HG02678 (cell line): ENCODE measurements around the gene FKRP.

Experiments used
- ATAC-seq: cut with Tn5 transposase; IDR thresholded peaks from one replicate; pipeline ENCODE4 v1.9.1; 2021; ENCODE audit warnings: mild to moderate bottlenecking, moderate library complexity; ENCODE audit not compliant: unreplicated experiment

Gene FKRP

GRCh38 chr19:46731007-46731501, 14.8 kb upstream of the FKRP start:
- ATAC-seq, result no peak

GRCh38 chr19:46731584-46731983, 14.3 kb upstream of the FKRP start:
- no peak for ATAC-seq

GRCh38 chr19:46732172-46732938, 13.5 kb upstream of the FKRP start:
- no peak for ATAC-seq

GRCh38 chr19:46732966-46733689, 12.7 kb upstream of the FKRP start:
- ATAC-seq, result no peak

- ATAC-seq, result no peak
Observed at GRCh38 chr19:46733690-46734292, 12.1 kb upstream of the FKRP start.

GRCh38 chr19:46736531-46737297, 9.1 kb upstream of the FKRP start:
- no peak for ATAC-seq

DNA sequence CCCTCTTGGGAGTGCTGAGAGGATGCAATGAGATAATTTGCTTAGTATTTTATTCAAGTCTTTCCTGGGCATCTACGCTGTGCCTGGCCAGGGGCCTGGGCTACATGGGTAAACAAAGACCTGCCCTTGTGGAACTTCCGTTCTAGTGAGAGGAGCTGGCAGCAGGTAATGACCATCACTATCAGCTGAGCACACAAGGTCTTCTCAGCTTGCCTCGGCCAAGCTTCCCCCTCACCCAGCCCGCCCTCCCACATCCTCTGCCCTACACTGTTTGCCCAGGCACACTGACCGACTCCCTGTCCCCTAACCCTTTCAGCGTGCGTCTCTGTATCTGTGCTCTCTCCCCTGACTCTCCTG, 8.6 kb upstream of the FKRP start:
- no peak for ATAC-seq

DNA sequence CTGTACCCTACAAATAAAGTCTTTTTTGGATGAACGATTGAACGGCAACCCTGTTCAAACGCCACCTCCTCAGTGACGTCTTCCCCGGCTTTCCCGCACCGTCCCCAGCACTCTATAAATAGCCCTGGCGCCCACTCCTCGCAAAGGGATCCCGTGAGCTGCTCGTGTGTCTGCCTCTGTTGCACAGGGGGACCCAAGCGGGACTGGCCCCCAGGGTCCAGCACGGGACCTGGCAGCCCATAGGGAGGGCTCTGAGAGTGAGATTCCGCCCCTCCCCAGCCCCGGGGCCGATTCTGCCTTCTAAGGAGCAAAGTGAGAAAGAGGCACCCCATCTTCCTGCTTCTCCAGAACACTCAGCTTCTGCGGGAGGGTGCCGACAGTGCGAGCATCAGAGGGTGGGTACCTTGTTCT, 8.1 kb upstream of the FKRP start:
- no peak for ATAC-seq

GRCh38 chr19:46739290-46739771, 6.5 kb upstream of the FKRP start:
- no peak for ATAC-seq

DNA sequence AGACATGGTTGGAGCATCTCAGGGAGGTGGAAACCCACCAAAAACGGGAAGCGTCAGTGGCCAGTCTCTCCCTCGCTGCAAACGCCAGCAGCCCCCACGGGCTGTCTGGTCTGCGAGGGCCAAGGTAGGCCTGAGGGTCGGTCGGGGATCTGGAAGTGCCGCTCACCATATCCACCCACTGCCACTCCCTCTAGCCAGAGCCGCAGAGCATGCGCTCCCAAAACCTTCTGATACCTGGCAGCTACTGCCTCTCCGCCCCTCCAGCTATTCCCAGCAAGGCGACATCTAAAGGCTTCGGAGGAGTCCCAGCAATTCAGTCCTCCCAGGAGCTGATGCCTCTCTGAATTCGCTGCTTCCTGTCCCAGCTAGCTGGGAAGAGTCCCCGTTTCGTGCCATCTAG, 4.4 kb upstream of the FKRP start:
- no peak for ATAC-seq

GRCh38 chr19:46742926-46743480, 2.9 kb upstream of the FKRP start:
- no peak for ATAC-seq

DNA sequence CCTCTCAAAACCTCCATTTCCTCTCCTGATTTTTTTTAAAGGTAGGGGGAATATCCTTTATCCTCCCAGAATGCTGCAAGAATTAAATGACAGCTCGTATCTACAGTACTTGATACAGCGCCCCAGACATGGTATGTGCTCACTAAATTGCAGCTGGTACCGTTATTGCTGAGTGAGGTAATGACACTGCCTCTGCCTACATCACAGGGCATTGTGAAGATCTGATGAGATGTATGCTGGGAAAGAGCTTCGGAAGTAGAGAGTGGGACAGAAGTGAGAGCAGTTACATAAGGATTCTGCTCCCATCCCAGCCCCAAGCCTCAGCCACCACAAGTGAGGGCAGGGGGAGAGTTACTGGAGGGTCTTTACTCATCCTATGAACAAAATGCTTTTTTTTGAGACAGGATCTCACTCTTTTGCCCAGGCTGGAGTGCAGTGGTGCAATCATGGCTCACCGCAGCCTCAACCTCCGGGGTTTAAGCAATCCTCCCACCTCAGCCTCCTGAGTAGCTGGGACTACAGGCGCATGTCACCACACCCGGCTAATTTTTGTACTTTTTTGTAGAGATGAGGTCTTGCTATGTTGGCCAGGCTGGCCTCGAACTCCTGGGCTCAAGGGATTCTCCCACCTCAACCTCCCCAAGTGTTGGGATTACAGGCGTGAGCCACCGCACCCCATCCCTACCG, 1.7 kb upstream of the FKRP start:
- ATAC-seq, result no peak

- no peak for ATAC-seq
Observed at GRCh38 chr19:46745030-46745429, 827 bp upstream of the FKRP start.

GRCh38 chr19:46746281-46747057, 612 bp downstream of the FKRP start, which contains the start of gene STRN4:
Gene STRN4, minus strand, starts transcription at chr19:46746450. Its CDS starts 20 bp downstream, at chr19:46746430.
- ATAC-seq, result peak; percentile 66

DNA sequence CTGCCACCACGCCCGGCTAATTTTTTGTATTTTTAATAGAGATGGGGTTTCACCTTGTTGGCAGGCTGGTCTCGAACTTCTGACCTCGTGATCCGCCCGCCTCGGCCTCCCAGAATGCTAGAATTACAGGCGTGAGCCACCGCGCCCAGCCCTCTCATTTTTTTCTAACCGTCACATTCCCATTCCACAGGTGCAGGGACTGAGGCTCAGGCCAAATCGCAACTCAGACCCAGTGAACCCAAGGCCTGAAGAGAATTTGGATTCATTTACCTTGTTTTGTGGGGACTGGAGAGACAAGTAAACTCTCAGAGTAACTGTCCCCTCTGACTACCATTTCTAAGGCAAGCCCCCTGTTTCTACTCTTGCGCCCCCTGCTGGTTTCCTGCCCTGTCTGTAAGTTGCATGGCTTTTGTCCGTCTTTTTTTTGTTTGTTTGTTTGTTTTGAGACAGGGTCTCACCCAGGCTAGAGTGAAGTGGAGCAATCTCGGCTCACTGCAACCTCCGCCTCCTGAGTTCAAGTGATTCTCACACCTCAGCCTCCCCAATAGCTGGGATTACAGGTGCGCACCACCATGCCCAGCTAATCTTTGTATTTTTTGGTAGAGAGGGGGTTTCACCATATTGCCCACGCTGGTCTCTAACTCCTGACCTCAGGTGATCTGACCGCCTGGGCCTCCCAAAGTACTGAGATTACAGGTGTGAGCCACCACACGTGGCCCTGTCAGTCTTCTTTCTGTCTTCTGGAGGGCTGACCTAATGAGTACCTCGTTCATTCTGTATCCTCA, 2.7 kb downstream of the FKRP start:
- ATAC-seq, result no peak

GRCh38 chr19:46753420-46754155, 7.7 kb downstream of the FKRP start:
- peak; percentile 56 for ATAC-seq

GRCh38 chr19:46755077-46755852, 9.4 kb downstream of the FKRP start:
- no peak for ATAC-seq
